Measurements from ENCODE around the gene ANO2.
"Not testable (repeated sequence)": the region's sequence is repeated elsewhere in the genome, so short reads cannot be mapped to it uniquely, and the experiment has no call there.

ANO2 gene

GRCh38 chr12:5694759-5695409, 250.2 kb downstream of the ANO2 start:
- no peak for FAIRE-seq

DNA sequence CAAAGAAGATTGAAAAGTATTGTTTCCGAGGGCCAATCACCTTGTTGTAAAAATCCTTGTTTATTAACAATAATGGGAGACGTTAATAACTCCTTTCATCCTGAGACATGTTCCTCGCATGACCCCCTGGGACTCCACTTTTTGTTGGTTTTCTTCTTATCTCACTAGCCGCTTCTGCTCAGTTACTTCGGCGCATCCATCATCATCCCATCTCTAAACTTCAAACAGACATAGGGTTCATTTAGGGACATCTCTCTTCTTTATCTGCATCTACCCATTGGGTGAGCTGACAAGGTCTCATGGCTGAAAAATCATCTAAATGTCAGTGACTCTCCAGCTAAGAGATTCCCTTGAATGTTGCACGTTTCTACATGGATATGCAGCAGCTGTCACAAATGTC, 252.2 kb downstream of the ANO2 start:
- DNase-seq (ENCODE audit: insufficient read length, low spot score) (no peak), FAIRE-seq (no peak)

More at GRCh38 chr12:5694759-5695409, 250.2 kb downstream of the ANO2 start:
- DNase-seq (ENCODE audit: insufficient read length, low spot score): no peak

DNA sequence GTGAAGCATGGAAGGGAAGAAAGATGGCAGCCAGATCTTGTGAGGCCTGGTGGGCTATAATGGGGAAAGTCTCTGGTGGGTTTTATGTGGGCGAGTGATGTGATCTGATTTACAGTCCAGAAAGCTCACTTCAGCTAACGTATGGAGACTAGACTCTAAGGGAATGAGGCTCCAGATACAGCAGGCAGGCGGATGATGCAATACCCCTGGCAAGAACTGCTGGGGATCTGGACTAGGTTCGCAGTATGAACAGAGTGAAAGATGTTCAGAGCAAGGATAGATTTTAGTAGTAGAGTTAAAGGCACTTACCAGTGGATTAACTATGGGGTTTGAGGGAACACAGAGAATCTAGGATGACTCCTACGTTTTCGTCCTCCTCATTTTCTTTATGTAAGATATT, 253.1 kb downstream of the ANO2 start:
- no peak for DNase-seq (ENCODE audit: insufficient read length, low spot score)
- no peak for FAIRE-seq

GRCh38 chr12:5690240-5690639, 254.8 kb downstream of the ANO2 start:
- FAIRE-seq (no peak), DNase-seq (ENCODE audit: insufficient read length, low spot score) (no peak)

DNA sequence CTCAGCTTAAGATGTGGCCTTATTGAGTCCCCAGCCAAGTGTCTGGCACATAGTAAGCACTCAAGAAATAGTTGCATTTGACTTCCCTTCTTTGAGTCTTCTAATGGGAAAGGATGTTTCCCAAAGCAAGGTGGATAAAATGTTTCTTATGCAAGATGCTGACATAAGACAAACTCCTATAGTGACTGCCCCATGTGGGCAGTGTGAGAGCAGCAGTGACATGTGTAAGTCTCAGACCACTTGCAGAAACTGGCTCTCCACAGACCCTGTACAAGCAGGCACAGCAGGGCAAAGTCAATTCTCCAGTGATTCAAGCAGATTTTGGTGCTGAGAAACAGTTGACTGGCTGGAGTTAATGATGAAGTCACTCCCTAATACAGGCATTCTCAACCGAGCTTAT, 255.3 kb downstream of the ANO2 start:
- no peak for FAIRE-seq
- no peak for DNase-seq (ENCODE audit: insufficient read length, low spot score)

DNA sequence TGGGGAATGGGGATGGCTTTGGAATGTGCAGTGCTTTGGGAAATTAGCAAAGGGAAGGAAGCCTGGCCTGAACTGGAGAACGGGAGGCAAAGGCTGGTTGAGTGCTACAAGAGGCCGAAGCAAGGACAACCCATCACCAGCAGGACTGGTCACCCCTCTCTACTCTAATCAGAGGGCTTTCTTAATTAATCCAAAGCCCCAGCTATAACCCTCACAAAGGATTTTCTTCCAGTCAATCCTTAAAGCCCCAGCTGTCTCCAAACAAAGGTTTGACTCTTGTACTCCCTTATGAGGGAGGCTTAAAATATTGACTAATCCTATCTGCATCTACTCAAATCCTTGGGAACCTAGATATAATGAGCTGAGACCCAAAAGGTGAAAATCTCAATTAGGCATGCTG, 256.8 kb downstream of the ANO2 start:
- no peak for FAIRE-seq
- DNase-seq (ENCODE audit: insufficient read length, low spot score): no peak

DNA sequence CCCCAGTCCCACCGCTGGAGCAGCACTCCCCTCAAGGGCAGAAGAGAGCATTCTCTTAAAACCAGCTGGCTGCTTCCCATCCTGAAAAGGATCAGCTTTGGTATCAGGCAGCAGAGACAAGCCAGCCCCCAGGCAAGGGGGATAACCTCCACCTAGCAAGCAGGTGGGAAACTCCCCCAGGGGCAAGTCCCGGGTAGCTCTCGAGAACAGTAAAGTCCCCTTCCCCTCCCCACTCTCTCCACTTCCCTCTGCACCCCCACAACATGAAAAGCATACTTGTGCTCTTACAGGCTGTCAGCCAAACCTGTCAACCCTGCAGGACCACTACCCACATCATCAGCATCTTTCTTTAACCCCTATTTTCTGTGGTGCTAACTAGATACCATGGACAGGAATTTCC, 259.1 kb downstream of the ANO2 start:
- FAIRE-seq (no peak), DNase-seq (ENCODE audit: insufficient read length, low spot score) (no peak)

DNA sequence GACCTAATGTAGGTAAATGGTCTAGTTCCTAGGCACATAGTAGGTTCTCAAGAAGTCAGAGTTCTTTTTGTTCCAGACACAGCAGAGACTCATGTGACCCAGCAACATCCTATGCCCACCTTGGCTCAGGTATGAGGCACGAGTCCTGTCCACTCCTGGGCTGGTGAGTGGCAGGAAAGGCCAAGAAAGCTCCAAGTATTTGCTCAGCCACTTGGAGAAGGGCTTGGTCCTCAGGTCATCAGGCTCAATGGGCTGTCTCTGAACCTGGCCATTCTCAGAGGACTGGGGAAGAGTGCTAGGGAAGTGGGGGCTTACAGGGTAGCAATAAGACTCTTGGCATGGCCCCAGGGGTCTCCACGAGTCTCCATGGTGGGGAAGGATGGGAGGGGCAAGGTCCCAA, 260.1 kb downstream of the ANO2 start:
- DNase-seq (ENCODE audit: insufficient read length, low spot score) (no peak), FAIRE-seq (no peak)

DNA sequence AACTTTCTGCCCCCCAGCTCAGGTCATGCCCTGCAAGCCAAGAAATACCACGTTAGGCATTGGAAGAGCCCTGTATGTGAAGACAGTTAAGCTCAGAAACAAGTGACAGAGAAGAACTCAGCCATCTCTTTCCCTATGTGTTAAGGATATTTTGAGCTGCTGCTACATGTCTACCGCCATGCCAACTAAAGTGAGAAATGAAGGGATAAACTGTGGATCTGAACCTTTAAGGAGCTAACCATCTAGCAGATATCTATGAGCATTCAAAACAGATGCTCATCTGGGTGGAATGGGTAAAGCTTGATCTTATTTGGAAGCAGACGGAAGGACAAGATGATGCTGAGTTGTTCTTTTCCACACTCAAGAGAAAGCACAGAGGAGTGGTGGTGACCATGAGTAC, 262.5 kb downstream of the ANO2 start:
- FAIRE-seq: no peak
- no peak for DNase-seq (ENCODE audit: insufficient read length, low spot score)

DNA sequence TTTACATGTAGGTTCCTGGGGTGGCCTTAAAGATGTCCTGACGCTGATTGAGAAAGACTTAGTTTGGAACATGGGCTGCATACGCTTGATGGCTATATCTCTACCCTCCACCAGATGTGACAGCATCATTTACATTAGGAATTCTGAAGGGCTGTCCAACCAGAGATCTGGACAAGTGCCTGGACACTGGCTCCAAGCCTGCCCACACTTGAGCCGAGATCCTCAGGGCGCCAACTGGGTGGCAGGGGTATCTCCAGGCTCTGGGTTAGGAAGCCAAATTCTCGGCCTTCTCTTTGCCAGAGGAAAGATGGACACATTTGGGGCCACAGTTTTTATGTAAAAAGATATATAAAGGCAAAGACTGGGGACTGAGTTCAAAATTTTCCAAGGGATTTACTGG, 266.9 kb downstream of the ANO2 start:
- FAIRE-seq (no peak), DNase-seq (ENCODE audit: insufficient read length, low spot score) (no peak)

- DNase-seq (ENCODE audit: insufficient read length, low spot score); FAIRE-seq: not testable (repeated sequence)
Observed at GRCh38 chr12:5669624-5670023, 275.4 kb downstream of the ANO2 start.

- no peak for FAIRE-seq
- DNase-seq (ENCODE audit: insufficient read length, low spot score): no peak
Observed at GRCh38 chr12:5665615-5666014, 279.4 kb downstream of the ANO2 start.

GRCh38 chr12:5661811-5662210, 283.2 kb downstream of the ANO2 start:
- no peak for FAIRE-seq
- no peak for DNase-seq (ENCODE audit: insufficient read length, low spot score)

DNA sequence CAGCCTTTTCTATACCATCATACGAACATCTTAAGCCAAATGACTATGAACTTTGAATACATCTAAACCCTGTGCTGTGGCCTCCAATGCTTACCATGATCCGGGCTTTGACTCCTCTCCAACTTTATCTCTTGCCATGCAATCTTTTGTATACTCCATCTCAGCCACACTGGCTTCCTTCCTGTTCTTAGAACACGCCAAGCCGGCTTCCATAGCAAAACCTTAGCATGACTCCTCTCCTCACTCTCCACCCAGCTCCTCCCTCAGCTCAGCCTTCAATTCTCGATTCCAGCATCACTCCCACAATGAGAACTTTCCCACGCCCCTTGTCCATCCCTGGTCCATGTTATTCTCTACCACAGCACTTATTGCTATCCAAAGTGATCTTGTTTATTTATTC, 284.8 kb downstream of the ANO2 start:
- no peak for DNase-seq (ENCODE audit: insufficient read length, low spot score)
- no peak for FAIRE-seq

- FAIRE-seq: peak; percentile 97
- not testable (repeated sequence) for DNase-seq (ENCODE audit: insufficient read length, low spot score)
Observed at GRCh38 chr12:5658339-5658941, 286.6 kb downstream of the ANO2 start.

- FAIRE-seq: no peak
- no peak for DNase-seq (ENCODE audit: insufficient read length, low spot score)
Observed at GRCh38 chr12:5656836-5657235, 288.2 kb downstream of the ANO2 start.

- FAIRE-seq (no peak), DNase-seq (ENCODE audit: insufficient read length, low spot score) (no peak)
Observed at GRCh38 chr12:5655120-5655519, 289.9 kb downstream of the ANO2 start.

DNA sequence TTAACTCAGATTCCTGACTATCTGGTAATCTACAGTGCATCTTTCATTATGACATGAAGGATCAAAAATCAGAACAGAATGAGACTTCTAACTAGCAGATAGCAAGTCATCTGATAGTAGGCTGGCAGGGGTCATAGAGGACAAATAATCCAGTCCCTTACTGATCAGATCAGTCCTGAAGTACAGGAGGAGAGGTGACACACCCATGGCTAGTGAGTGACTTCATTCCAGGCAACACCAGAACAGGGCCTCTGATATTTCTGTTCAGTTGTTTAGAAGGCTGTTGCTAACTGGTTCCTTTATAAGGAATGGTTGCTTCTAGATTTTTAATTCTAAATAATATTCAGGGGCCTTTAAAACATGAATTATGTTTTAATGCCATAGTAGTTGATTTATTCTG, 291.0 kb downstream of the ANO2 start:
- no peak for FAIRE-seq
- no peak for DNase-seq (ENCODE audit: insufficient read length, low spot score)

DNA sequence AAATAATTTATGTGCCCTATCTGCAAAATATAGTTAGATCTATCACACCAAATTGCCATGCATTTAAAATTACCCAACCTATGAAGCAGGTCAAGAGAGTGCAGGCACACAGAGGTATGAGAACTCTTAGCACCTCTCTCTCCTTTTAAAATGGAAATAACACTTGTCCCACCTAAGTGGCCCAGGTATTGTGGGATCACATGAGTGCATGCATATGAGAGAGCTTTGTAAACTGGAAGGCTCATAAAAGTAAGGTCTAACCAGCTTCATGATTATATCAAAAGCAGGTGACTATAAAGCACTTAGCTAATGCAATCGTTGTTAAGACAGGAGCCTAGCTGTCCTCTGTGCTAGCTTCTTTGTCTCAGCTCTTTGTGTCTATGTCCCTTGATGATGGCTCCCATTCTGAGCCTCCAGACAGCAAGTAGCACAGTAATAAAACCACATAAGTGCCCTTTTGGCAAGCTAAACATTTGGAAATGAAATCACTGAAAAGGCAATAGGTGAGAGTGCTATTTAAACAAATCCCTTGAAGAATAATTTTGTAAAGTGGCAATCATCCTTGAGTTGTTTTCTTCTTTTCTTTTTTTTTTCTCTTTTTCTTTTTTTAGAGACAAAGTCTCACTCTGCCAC, 294.1 kb downstream of the ANO2 start:
- no peak for FAIRE-seq
- DNase-seq (ENCODE audit: insufficient read length, low spot score): no peak

DNA sequence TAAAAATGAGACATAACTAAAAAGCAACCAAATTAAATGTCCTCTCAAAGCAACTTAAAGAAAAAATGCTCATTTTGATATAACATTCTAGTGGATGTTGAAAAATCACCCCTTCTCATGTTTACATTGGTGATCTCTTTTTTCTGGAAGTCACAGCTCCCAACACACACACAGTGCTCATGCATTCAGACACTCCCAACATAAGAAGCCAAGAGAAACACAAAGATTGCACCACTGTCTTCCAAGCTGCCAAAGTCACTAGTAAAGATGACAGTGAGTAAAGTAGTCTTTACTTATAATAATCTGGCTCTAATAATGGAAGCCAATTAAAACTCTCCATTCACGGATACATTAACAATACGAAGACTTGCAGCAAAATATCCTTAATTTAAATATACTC, 294.8 kb downstream of the ANO2 start:
- no peak for FAIRE-seq
- no peak for DNase-seq (ENCODE audit: insufficient read length, low spot score)

DNA sequence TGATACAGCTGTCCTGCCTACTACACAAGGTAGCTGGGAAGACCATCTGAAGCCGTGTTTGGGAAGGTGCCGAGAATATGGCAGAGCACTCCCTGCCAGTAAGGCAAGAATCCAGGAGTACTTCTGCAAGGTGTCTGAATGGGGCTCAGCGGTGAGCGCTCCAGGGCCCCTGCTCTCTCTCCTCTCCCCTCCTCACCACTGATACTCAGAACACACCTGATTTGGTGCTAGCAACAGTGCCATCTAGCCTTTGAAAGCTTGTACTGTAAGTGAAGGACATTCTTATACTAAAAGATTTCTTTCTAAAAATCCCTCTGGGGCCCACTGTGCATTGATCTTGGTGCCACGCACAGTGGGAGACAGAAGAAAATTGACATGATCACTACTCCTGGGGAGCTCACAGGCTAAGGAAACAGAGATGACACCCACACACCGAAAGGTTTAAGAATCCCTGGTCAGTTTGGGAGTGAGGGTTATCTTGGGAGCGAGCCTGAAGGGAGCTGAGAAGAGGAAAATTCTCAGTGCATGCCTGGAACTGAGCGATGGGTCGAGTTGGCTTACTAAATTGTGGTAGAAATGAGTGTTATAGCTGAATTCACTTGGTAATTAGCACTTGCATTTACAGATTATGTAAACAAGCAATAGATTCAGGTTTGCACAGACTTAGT, 296.2 kb downstream of the ANO2 start:
- no peak for DNase-seq (ENCODE audit: insufficient read length, low spot score)
- no peak for FAIRE-seq

GRCh38 chr12:5643266-5643665, 301.8 kb downstream of the ANO2 start:
- DNase-seq (ENCODE audit: insufficient read length, low spot score) (no peak), FAIRE-seq (no peak)
